Chondrocyte (in vitro differentiated cells): Measurements from ENCODE around the gene ASTN2. TPM values are rescaled to one million over a fixed set of nuclear protein-coding genes. Genes with fewer than 3 reads are reported as not detected.

Source experiments
- DNase-seq: peaks from one replicate; pipeline ENCODE4 v3.0.0; 2021; ENCODE audit warnings: mixed read lengths, low spot score
- H3K27ac Mint-ChIP-seq: one replicate; pipeline ENCODE4 v1.8.0; 2021; ENCODE audit warnings: mild to moderate bottlenecking, moderate library complexity, mixed read lengths; ENCODE audit not compliant: unreplicated experiment
- H3K27me3 Mint-ChIP-seq: 2 replicates; pipeline ENCODE4 v1.8.0; 2021; ENCODE audit warnings: low read depth, mixed read lengths
- H3K36me3 Mint-ChIP-seq: 2 replicates; pipeline ENCODE4 v1.8.0; 2021; ENCODE audit warnings: low read depth, mixed read lengths
- H3K4me1 Mint-ChIP-seq: 2 replicates; pipeline ENCODE4 v1.8.0; 2021; ENCODE audit warnings: low read depth, mild to moderate bottlenecking, mixed read lengths
- H3K4me3 Mint-ChIP-seq: one replicate; pipeline ENCODE4 v1.8.0; 2021; ENCODE audit warnings: mild to moderate bottlenecking, moderate library complexity, mixed read lengths; ENCODE audit not compliant: unreplicated experiment
- H3K9me3 Mint-ChIP-seq: 2 replicates; pipeline ENCODE4 v1.8.0; 2021; ENCODE audit warnings: low read depth, mixed read lengths
- total RNA-seq: library from RNA; stranded (reverse); gene quantifications from 3 replicates; pipeline ENCODE4 v1.2.1, GENCODE V29; 2021
- TF ChIP-seq, protein P1 (sequence below): fragments of 200-600 bp; sonication (generic); IDR thresholded peaks from 2 replicates; pipeline ENCODE4 v1.5.0; 2021; ENCODE audit warnings: antibody characterized with exemption, mild to moderate bottlenecking, moderate library complexity

ASTN2 gene
- total RNA-seq, 1 donor from 2014 or later = 3.6 TPM

- Mint-ChIP-seq H3K4me3 (no peak overlapping the region), H3K4me1 (no peaks in the 10 kb centered on the region), H3K27me3 (no peaks in the 10 kb centered on the region), H3K27ac (no peak overlapping the region), H3K9me3 (peaks cover 4% of the 10 kb centered on the region), H3K36me3 (no peaks in the 10 kb centered on the region)
- DNase-seq = no peak
- TF ChIP-seq, protein P1, sequence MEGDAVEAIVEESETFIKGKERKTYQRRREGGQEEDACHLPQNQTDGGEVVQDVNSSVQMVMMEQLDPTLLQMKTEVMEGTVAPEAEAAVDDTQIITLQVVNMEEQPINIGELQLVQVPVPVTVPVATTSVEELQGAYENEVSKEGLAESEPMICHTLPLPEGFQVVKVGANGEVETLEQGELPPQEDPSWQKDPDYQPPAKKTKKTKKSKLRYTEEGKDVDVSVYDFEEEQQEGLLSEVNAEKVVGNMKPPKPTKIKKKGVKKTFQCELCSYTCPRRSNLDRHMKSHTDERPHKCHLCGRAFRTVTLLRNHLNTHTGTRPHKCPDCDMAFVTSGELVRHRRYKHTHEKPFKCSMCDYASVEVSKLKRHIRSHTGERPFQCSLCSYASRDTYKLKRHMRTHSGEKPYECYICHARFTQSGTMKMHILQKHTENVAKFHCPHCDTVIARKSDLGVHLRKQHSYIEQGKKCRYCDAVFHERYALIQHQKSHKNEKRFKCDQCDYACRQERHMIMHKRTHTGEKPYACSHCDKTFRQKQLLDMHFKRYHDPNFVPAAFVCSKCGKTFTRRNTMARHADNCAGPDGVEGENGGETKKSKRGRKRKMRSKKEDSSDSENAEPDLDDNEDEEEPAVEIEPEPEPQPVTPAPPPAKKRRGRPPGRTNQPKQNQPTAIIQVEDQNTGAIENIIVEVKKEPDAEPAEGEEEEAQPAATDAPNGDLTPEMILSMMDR = no peak
Observed at GRCh38 chr9:117341151-117341550, 73.7 kb downstream of the ASTN2 start.

DNA sequence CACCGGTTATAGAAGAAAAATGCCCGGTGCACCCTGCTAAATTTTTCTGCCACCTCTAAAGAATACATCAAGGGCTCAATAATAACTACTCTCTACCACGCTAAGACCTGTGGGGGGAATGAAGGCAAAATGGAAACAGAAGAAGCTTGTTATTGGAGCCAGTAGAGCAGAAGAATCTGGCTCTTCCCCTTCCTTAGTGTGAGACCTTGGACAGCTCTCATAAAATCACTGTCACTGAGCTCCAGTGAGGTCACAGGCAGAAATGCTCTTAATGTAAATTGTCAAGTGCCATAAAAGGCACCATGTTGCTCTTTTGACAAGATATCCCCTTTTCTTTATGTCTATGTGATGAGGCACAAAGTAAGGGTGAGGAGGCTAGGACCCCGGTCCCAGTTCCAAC is 74.4 kb downstream of the ASTN2 start:
- no peaks in the 10 kb centered on the region for H3K36me3 Mint-ChIP-seq
- TF ChIP-seq, protein P1 = no peak
- H3K27me3 Mint-ChIP-seq = no peaks in the 10 kb centered on the region
- DNase-seq = no peak
- H3K27ac Mint-ChIP-seq = no peak overlapping the region
- H3K4me1 Mint-ChIP-seq = no peaks in the 10 kb centered on the region
- H3K4me3 Mint-ChIP-seq = no peak overlapping the region
- H3K9me3 Mint-ChIP-seq = peaks cover 7% of the 10 kb centered on the region

DNA sequence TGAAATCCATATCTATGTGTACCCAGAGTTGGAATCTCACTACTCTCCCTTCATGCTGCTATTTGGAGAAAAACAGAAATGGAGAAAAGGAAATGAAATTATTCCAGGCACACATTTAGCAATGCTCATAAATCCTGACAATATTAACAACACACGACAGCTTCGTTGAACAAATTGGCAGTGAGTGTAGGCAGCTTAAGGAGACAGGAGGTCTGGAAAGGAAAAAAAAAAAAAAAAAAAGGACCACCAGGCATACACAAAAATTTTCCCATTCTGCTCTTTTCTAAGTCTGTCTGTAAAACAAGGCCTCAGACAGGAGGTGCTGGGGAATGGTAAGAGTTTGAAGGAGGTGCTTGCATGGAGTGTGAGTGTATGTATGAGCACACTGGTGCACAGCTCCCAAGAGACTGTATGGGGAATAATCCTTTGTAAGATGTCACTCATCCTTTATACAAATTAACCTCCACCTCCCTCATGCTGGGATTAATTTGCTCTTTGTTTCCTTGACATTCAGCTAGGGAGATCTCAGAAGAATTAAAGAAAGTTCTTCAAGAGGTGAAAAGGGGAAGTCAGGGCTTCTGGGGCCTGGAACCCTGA is 78.9 kb downstream of the ASTN2 start:
- Mint-ChIP-seq H3K27me3 (no peaks in the 10 kb centered on the region), H3K36me3 (no peaks in the 10 kb centered on the region)
- TF ChIP-seq, protein P1 = no peak

GRCh38 chr9:117334101-117334500 is 80.8 kb downstream of the ASTN2 start:
- TF ChIP-seq, protein P1 = no peak
- Mint-ChIP-seq H3K27ac (no peak overlapping the region), H3K36me3 (no peaks in the 10 kb centered on the region), H3K4me1 (no peaks in the 10 kb centered on the region), H3K9me3 (peaks cover 11% of the 10 kb centered on the region), H3K4me3 (no peak overlapping the region), H3K27me3 (no peaks in the 10 kb centered on the region)
- DNase-seq = no peak

More for the DNA sequence above, 78.9 kb downstream of the ASTN2 start:
- H3K27ac Mint-ChIP-seq = no peak overlapping the region
- no peak for DNase-seq
- no peak overlapping the region for H3K4me3 Mint-ChIP-seq
- peaks cover 7% of the 10 kb centered on the region for H3K9me3 Mint-ChIP-seq
- no peaks in the 10 kb centered on the region for H3K4me1 Mint-ChIP-seq

GRCh38 chr9:117325831-117326230 is 89.0 kb downstream of the ASTN2 start:
- no peaks in the 10 kb centered on the region for H3K4me1 Mint-ChIP-seq
- peaks cover 8% of the 10 kb centered on the region for H3K9me3 Mint-ChIP-seq
- TF ChIP-seq, protein P1 = no peak
- H3K27me3 Mint-ChIP-seq = no peaks in the 10 kb centered on the region
- H3K27ac Mint-ChIP-seq = no peak overlapping the region
- no peak overlapping the region for H3K4me3 Mint-ChIP-seq
- DNase-seq = no peak
- no peaks in the 10 kb centered on the region for H3K36me3 Mint-ChIP-seq
